Adipose tissue (tissue), 3 donors: ENCODE measurements around the gene ZNF628. TPM values are rescaled to one million over a fixed set of nuclear protein-coding genes. Genes with fewer than 3 reads are reported as not detected.

Source experiments
- polyA plus RNA-seq, 3 donors: library from polyadenylated mRNA; stranded (reverse); fragments of 200-250 nt; gene quantifications; one replicate each; pipeline ENCODE4 v1.2.3, GENCODE V29; 2013
- donor health status: healthy with polysubstance abuse.
- donor health status: Bipolar disorder and iron deficiency.
- donor health status: healthy.

The ZNF628 gene
- polyA plus RNA-seq, 3 donors = 1.9 to 5.6 (median 4.0) TPM

Other genes starting within 250 kb of the ZNF628 start
- gene TMEM86B, start 247.9 kb upstream of the ZNF628 start, polyA plus RNA-seq = 1 to 10 TPM; 2.1 to 4.0 (median 2.3) TPM
- gene PPP6R1, start 217.6 kb upstream of the ZNF628 start, polyA plus RNA-seq = 10 to 100 TPM; 12.9 to 31.3 (median 27.6) TPM
- 10 to 100 TPM; 21.9 to 39.9 (median 35.0) TPM for gene HSPBP1, start 196.5 kb upstream of the ZNF628 start, polyA plus RNA-seq
- 1 to 10 TPM in 1 of 3 donors, under 1 TPM in 2; 0.36 to 1.0 (median 0.79) TPM for gene BRSK1, start 192.6 kb upstream of the ZNF628 start, polyA plus RNA-seq
- 1 to 10 TPM in 2 of 3 donors, under 1 TPM in 1; 0.74 to 4.0 (median 2.4) TPM for gene TMEM150B, start 151.3 kb upstream of the ZNF628 start, polyA plus RNA-seq
- gene KMT5C, start 136.7 kb upstream of the ZNF628 start, polyA plus RNA-seq = 1 to 10 TPM; 5.2 to 6.6 (median 6.5) TPM
- gene COX6B2, start 121.9 kb upstream of the ZNF628 start, polyA plus RNA-seq = under 1 TPM in 2 of 3 donors, not detected in 1; 0.03 to 0.06 TPM
- gene GARIN5B, start 113.4 kb upstream of the ZNF628 start, polyA plus RNA-seq = not detected
- 1 to 10 TPM in 1 of 3 donors, under 1 TPM in 1, not detected in 1; 0.28 to 1.7 TPM for gene IL11, start 106.2 kb upstream of the ZNF628 start, polyA plus RNA-seq
- gene TMEM190, start 99.8 kb upstream of the ZNF628 start, polyA plus RNA-seq = not detected
- gene TMEM238, start 92.3 kb upstream of the ZNF628 start, polyA plus RNA-seq = under 1 TPM in 2 of 3 donors, not detected in 1; 0.16 to 0.90 TPM
- gene RPL28, start 90.7 kb upstream of the ZNF628 start, polyA plus RNA-seq = 1,000 to 10,000 TPM in 2 of 3 donors, 100 to 1,000 TPM in 1; 888 to 2,238 (median 2,131) TPM
- gene UBE2S, start 68.8 kb upstream of the ZNF628 start, polyA plus RNA-seq = 1 to 10 TPM; 2.9 to 9.3 (median 7.4) TPM
- gene SHISA7, start 33.3 kb upstream of the ZNF628 start, polyA plus RNA-seq = under 1 TPM in 2 of 3 donors, not detected in 1; 0.07 to 0.11 TPM
- 100 to 1,000 TPM in 1 of 3 donors, 10 to 100 TPM in 2; 57.7 to 135 (median 79.6) TPM for gene ISOC2, start 15.0 kb upstream of the ZNF628 start, polyA plus RNA-seq
- not detected for gene C19orf85, start 11.9 kb upstream of the ZNF628 start, polyA plus RNA-seq
- 10 to 100 TPM in 1 of 3 donors, 1 to 10 TPM in 2; 4.4 to 10.2 (median 7.7) TPM for gene NAT14, start 8.6 kb downstream of the ZNF628 start, polyA plus RNA-seq
- 1 to 10 TPM in 2 of 3 donors, under 1 TPM in 1; 0.28 to 9.4 (median 3.9) TPM for gene SSC5D, start 11.8 kb downstream of the ZNF628 start, polyA plus RNA-seq
- gene SBK2, start 60.5 kb downstream of the ZNF628 start, polyA plus RNA-seq = under 1 TPM in 2 of 3 donors, not detected in 1; 0.12 to 0.90 TPM
- 1 to 10 TPM in 2 of 3 donors, under 1 TPM in 1; 0.29 to 1.6 (median 1.2) TPM for gene SBK3, start 68.9 kb downstream of the ZNF628 start, polyA plus RNA-seq
- 1 to 10 TPM; 3.7 to 7.8 (median 7.2) TPM for gene ZNF579, start 104.2 kb downstream of the ZNF628 start, polyA plus RNA-seq
- gene FIZ1, start 122.9 kb downstream of the ZNF628 start, polyA plus RNA-seq = 1 to 10 TPM; 6.8 to 9.7 (median 8.4) TPM
- gene ZNF524, start 123.7 kb downstream of the ZNF628 start, polyA plus RNA-seq = 10 to 100 TPM; 27.9 to 60.9 (median 35.5) TPM
- gene ZNF865, start 129.0 kb downstream of the ZNF628 start, polyA plus RNA-seq = 1 to 10 TPM; 3.8 to 6.8 (median 4.7) TPM
- 1 to 10 TPM; 2.6 to 7.0 (median 5.2) TPM for gene ZNF784, start 147.9 kb downstream of the ZNF628 start, polyA plus RNA-seq
- gene ZNF580, start 164.4 kb downstream of the ZNF628 start, polyA plus RNA-seq = 10 to 100 TPM; 17.9 to 41.2 (median 26.1) TPM
- 10 to 100 TPM; 14.3 to 24.5 (median 18.1) TPM for gene ZNF581, start 167.0 kb downstream of the ZNF628 start, polyA plus RNA-seq
- gene CCDC106, start 171.6 kb downstream of the ZNF628 start, polyA plus RNA-seq = 10 to 100 TPM in 2 of 3 donors, 1 to 10 TPM in 1; 6.3 to 23.2 (median 17.8) TPM
- gene U2AF2, start 178.4 kb downstream of the ZNF628 start, polyA plus RNA-seq = 100 to 1,000 TPM in 1 of 3 donors, 10 to 100 TPM in 2; 54.3 to 122 (median 95.0) TPM
- gene EPN1, start 198.6 kb downstream of the ZNF628 start, polyA plus RNA-seq = 100 to 1,000 TPM in 1 of 3 donors, 10 to 100 TPM in 2; 71.6 to 117 (median 89.0) TPM